ENCODE measurements around the gene CA5A. TPM values are rescaled to one million over a fixed set of nuclear protein-coding genes. Genes with fewer than 3 reads are reported as not detected.

CA5A gene
- total and polyA plus RNA-seq, 2 of the 13 experiments (the other 11 are each of a cell fraction or from before 2014, with no cell fraction given) = 66.8 to 106 TPM

- TF ChIP-seq ZNF703 (CRISPR knock-in tag; IDR thresholded peaks at IDR 0.05; ENCODE audit: borderline replicate concordance) (no peak; the same call in 1 of the 2 replicates), KDM2A (CRISPR knock-in tag; IDR thresholded peaks at IDR 0.05; ENCODE audit: borderline replicate concordance, low read depth) (peak; percentile 85), RORA (CRISPR knock-in tag; IDR thresholded peaks at IDR 0.05) (no peak), RELA (CRISPR knock-in tag; IDR thresholded peaks at IDR 0.05) (no peak; the same call in 1 of the 2 replicates), ZFP62 (CRISPR knock-in tag; IDR thresholded peaks at IDR 0.05) (peak; percentile 100), CBX2 (IDR thresholded peaks at IDR 0.05; ENCODE audit: low read depth, low read length) (no peak), CBX2 (CRISPR knock-in tag; IDR thresholded peaks at IDR 0.05; ENCODE audit: low read depth) (0 out of 2 replicates have a peak, but pooled peaks have one; percentile 76), ZNF598 (CRISPR knock-in tag; IDR thresholded peaks at IDR 0.05; ENCODE audit: borderline replicate concordance) (peak; percentile 67), MTA1 (CRISPR knock-in tag; IDR thresholded peaks at IDR 0.05; ENCODE audit: borderline replicate concordance) (peak; percentile 92; the same call in 1 of the 2 replicates), ZNF343 (CRISPR knock-in tag; IDR thresholded peaks at IDR 0.05) (peak; percentile 80; the same call in 1 of the 2 replicates), PRDM10 (CRISPR knock-in tag; IDR thresholded peaks at IDR 0.05; ENCODE audit: low read depth) (peak; percentile 74; the same call in 1 of the 2 replicates), CBX5 (CRISPR knock-in tag; IDR thresholded peaks at IDR 0.05; ENCODE audit: borderline replicate concordance) (peak; percentile 85; the same call in 1 of the 2 replicates), TFDP1 (CRISPR knock-in tag; IDR thresholded peaks at IDR 0.05; ENCODE audit: borderline replicate concordance) (peak; percentile 89; the same call in 1 of the 2 replicates), IRX3 (CRISPR knock-in tag; IDR thresholded peaks at IDR 0.05; ENCODE audit: borderline replicate concordance, low read depth) (peak; percentile 8; the same call in 1 of the 2 replicates), HIC2 (CRISPR knock-in tag; IDR thresholded peaks at IDR 0.05; ENCODE audit: low read depth) (no peak), ZNF101 (CRISPR knock-in tag; IDR thresholded peaks at IDR 0.05; ENCODE audit: borderline replicate concordance, low read depth) (peak; percentile 14; the same call in 1 of the 2 replicates)
- TF ChIP-seq, protein P1, sequence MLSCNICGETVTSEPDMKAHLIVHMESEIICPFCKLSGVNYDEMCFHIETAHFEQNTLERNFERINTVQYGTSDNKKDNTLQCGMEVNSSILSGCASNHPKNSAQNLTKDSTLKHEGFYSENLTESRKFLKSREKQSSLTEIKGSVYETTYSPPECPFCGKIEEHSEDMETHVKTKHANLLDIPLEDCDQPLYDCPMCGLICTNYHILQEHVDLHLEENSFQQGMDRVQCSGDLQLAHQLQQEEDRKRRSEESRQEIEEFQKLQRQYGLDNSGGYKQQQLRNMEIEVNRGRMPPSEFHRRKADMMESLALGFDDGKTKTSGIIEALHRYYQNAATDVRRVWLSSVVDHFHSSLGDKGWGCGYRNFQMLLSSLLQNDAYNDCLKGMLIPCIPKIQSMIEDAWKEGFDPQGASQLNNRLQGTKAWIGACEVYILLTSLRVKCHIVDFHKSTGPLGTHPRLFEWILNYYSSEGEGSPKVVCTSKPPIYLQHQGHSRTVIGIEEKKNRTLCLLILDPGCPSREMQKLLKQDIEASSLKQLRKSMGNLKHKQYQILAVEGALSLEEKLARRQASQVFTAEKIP (CRISPR knock-in tag; IDR thresholded peaks at IDR 0.05; ENCODE audit: borderline replicate concordance) = no peak
- TF ChIP-seq, protein P2, sequence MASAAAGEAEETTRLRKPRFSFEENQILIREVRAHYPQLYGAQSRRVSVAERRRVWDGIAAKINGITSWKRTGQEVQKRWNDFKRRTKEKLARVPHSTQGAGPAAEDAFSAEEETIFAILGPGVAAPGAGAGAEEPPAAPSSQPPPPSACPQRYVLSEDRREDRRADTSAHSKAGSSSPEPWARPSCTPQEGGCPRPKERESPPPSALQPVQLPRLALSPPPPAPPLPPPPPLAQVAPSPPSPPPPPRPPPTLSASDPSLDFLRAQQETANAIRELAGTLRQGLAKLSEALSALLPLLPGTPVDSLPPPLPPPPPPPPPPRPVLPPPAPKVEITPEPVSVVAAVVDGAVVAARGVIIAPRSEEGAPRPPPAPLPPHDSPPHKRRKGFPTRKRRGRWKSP (CRISPR knock-in tag; IDR thresholded peaks at IDR 0.05) = 0 out of 2 replicates have a peak, but pooled peaks have one; percentile 44
Measured at GRCh38 chr16:87950765-87951551, 14.6 kb upstream of the CA5A start, which contains the start of gene BANP (continued).
